IMR-90 (cell line): ENCODE measurements around the gene GGACT. TPM values are rescaled to one million over a fixed set of nuclear protein-coding genes. Genes with fewer than 3 reads are reported as not detected.

Experiments used
- ATAC-seq: fragments of 200-7000 bp; cut with Tn5 transposase; 2 replicates; pipeline ENCODE4 v1.9.1; 2020; ENCODE audit warnings: low read depth, mild to moderate bottlenecking, moderate library complexity
- BruUV-seq: library from RNA; stranded (reverse); fragments of 400-500 nt; replicated peaks from 2 replicates; lab custom pipeline; 2021; lab: Mats Ljungman, UMichigan
- CTCF ChIA-PET: fragments of 300-600 bp; formaldehyde crosslinking; extraction: SDS; loops from one replicate; lab custom pipeline; 2021; ENCODE audit warnings: antibody characterized with exemption; lab: Yijun Ruan, JAX
- POLR2A ChIA-PET: fragments of 300-600 bp; sonication (Branson Sonifier 250); formaldehyde crosslinking; loops from one replicate; lab custom pipeline; 2022; ENCODE audit warnings: antibody characterized with exemption; ENCODE audit not compliant: unreplicated experiment; lab: Charles Lee
- DNase-seq: peaks from one replicate; pipeline ENCODE4 v3.0.0; 2013
- H2AFZ ChIP-seq: replicated peaks from 2 replicates; pipeline ENCODE3; 2013; ENCODE audit warnings: low read length, mild to moderate bottlenecking; ENCODE audit not compliant: poor library complexity
- H2AK5ac ChIP-seq: 2 replicates; pipeline ENCODE4 v1.6.1; 2013; ENCODE audit warnings: low read depth, low read length, inconsistent platforms
- H2AK9ac ChIP-seq: replicated peaks from 2 replicates; pipeline ENCODE3; 2013; ENCODE audit warnings: mild to moderate bottlenecking, low read depth, low read length, moderate library complexity; ENCODE audit not compliant: poor library complexity
- H2BK120ac ChIP-seq: 2 replicates; pipeline ENCODE4 v1.6.1; 2013; ENCODE audit warnings: low read depth, low read length, inconsistent platforms
- H2BK15ac ChIP-seq: 3 replicates; pipeline ENCODE4 v1.6.1; 2013; ENCODE audit warnings: low read depth, low read length, inconsistent platforms
- H2BK20ac ChIP-seq: 2 replicates; pipeline ENCODE4 v1.6.1; 2013; ENCODE audit warnings: low read depth, mild to moderate bottlenecking, inconsistent platforms, low read length, moderate library complexity
- H2BK5ac ChIP-seq: 2 replicates; pipeline ENCODE4 v1.6.1; 2013; ENCODE audit warnings: mild to moderate bottlenecking, low read depth, low read length, inconsistent platforms; ENCODE audit not compliant: poor library complexity, severe bottlenecking
- H3K14ac ChIP-seq: replicated peaks from 2 replicates; pipeline ENCODE4 v1.6.1; 2013; ENCODE audit warnings: low read depth, low read length, inconsistent platforms
- H3K18ac ChIP-seq: 2 replicates; pipeline ENCODE4 v1.6.1; 2013; ENCODE audit warnings: low read depth, low read length, control low read depth
- H3K23ac ChIP-seq: 2 replicates; pipeline ENCODE4 v1.6.1; 2013; ENCODE audit warnings: low read depth, low read length, inconsistent platforms
- H3K27ac ChIP-seq: 2 replicates; pipeline ENCODE4 v1.5.1; 2013; ENCODE audit warnings: mild to moderate bottlenecking, control low read depth, low read length; ENCODE audit not compliant: insufficient read depth
- H3K27me3 ChIP-seq: 2 replicates; pipeline ENCODE4 v1.6.1; 2013; ENCODE audit warnings: low read length; ENCODE audit not compliant: control insufficient read depth, insufficient read depth
- H3K36me3 ChIP-seq: 2 replicates; pipeline ENCODE4 v1.6.1; 2013; ENCODE audit warnings: low read length, mixed read lengths; ENCODE audit not compliant: control insufficient read depth, insufficient read depth
- H3K4ac ChIP-seq: 2 replicates; pipeline ENCODE4 v1.6.1; 2013; ENCODE audit warnings: low read depth, low read length, inconsistent platforms
- H3K4me1 ChIP-seq: 2 replicates; pipeline ENCODE4 v1.6.1; 2013; ENCODE audit warnings: low read length, mixed read lengths; ENCODE audit not compliant: control insufficient read depth, insufficient read depth
- H3K4me2 ChIP-seq: 2 replicates; pipeline ENCODE4 v1.6.1; 2013; ENCODE audit warnings: low read depth, mild to moderate bottlenecking, control low read depth, low read length, moderate library complexity
- H3K4me3 ChIP-seq: 2 replicates; pipeline ENCODE4 v1.5.1; 2013; ENCODE audit warnings: low read depth, mild to moderate bottlenecking, control low read depth, low read length, moderate library complexity; ENCODE audit not compliant: insufficient read depth
- H3K56ac ChIP-seq: 2 replicates; pipeline ENCODE4 v1.6.1; 2013; ENCODE audit warnings: low read length, inconsistent platforms; ENCODE audit not compliant: insufficient read depth; ENCODE audit errors: extremely low read depth
- H3K79me1 ChIP-seq, 2 experiments: 2 replicates each; pipeline ENCODE4 v1.6.1; 2013; ENCODE audit warnings: low read length in 2 of 2, inconsistent platforms in 1 of 2, low read depth in 1 of 2
- H3K9ac ChIP-seq: 2 replicates; pipeline ENCODE4 v1.6.1; 2013; ENCODE audit warnings: low read depth, low read length, control low read depth
- H3K9me1 ChIP-seq: 2 replicates; pipeline ENCODE4 v1.6.1; 2013; ENCODE audit warnings: low read length, inconsistent platforms; ENCODE audit not compliant: insufficient read depth
- H3K9me3 ChIP-seq: 2 replicates; pipeline ENCODE4 v1.6.1; 2013; ENCODE audit warnings: low read length; ENCODE audit not compliant: control insufficient read depth, insufficient read depth
- H4K20me1 ChIP-seq: 2 replicates; pipeline ENCODE4 v1.6.1; 2013; ENCODE audit warnings: low read length, inconsistent platforms; ENCODE audit not compliant: insufficient read depth
- H4K5ac ChIP-seq: 2 replicates; pipeline ENCODE4 v1.6.1; 2013; ENCODE audit warnings: mild to moderate bottlenecking, low read depth, low read length, control low read depth
- H4K8ac ChIP-seq, 2 experiments: 2 replicates each; pipeline ENCODE4 v1.6.1; 2013; ENCODE audit warnings: low read depth in 2 of 2, low read length in 2 of 2, control low read depth in 1 of 2, inconsistent platforms in 1 of 2
- H4K91ac ChIP-seq: 2 replicates; pipeline ENCODE4 v1.6.1; 2013; ENCODE audit warnings: low read depth, low read length, inconsistent platforms; ENCODE audit not compliant: insufficient read depth
- CEBPB ChIP-seq: IDR thresholded peaks from 2 replicates; pipeline ENCODE4 v1.6.1; 2012; ENCODE audit warnings: low read depth, low read length, improper control_type of control experiment
- FOS ChIP-seq: fragments of 150-350 bp; IDR thresholded peaks from 2 replicates; pipeline ENCODE4 v1.6.1; 2016; ENCODE audit warnings: low read depth, low read length
- MAFK ChIP-seq: IDR thresholded peaks from 2 replicates; pipeline ENCODE4 v1.6.1; 2012; ENCODE audit warnings: low read depth, low read length, improper control_type of control experiment
- NFE2L2 ChIP-seq: fragments of 150-350 bp; IDR thresholded peaks from 2 replicates; pipeline ENCODE4 v1.6.1; 2016; ENCODE audit warnings: low read depth, mild to moderate bottlenecking, low read length
- WGBS, 2 experiments: methylation state at CpG; one replicate each; pipeline versions ENCODE4 v1.1.5 to v1.1.7; 2013; ENCODE audit warnings: missing lambda C conversion rate in 2 of 2; ENCODE audit not compliant: insufficient read length in 1 of 2; ENCODE audit errors: extremely low coverage in 2 of 2; 5-methylcytosine and 5-hydroxymethylcytosine counted together
- dilution Hi-C: fragments of 300-500 bp; cut with HindIII; formaldehyde crosslinking; loops from one replicate; pipeline ENCODE4 v1.14.3; 2018; ENCODE audit warnings: low sequenced_read_pairs; ENCODE audit not compliant: unreplicated experiment
- in situ Hi-C: fragments of 300-500 bp; cut with MboI; formaldehyde crosslinking; loops from 3 replicates; pipeline ENCODE4 v1.14.3; 2019; ENCODE audit warnings: low sequenced_read_pairs, inconsistent platforms, mixed read lengths
- intact Hi-C: fragments of 100-400 bp; cut with micrococcal nuclease; formaldehyde crosslinking; loops from 2 replicates; pipeline ENCODE4 v1.10.0; 2022
- polyA plus RNA-seq, 3 experiments: library from polyadenylated mRNA; depleted of rRNA; stranded (reverse); fragments of >200 nt; gene quantifications; 2 replicates each; pipeline ENCODE4 v1.2.3, GENCODE V29; 2012; ENCODE audit warnings: low replicate concordance in 1 of 3
- total RNA-seq: library from RNA; depleted of rRNA; stranded (reverse); fragments of >200 nt; gene quantifications from 2 replicates; pipeline ENCODE4 v1.2.3, GENCODE V29; 2012

The GGACT gene
- total and polyA plus RNA-seq, 2 of the 4 experiments (the other 2 are of a cell fraction), result 2.0 to 2.6 TPM

GRCh38 chr13:100518394-100519062 lies 70.1 kb downstream of the GGACT start:
- Histone ChIP-seq H3K9ac (no peak overlapping the region), H2AK9ac (no peak overlapping the region), H3K27me3 (no peaks in the 10 kb centered on the region), H3K23ac (no peak overlapping the region), H2AFZ (no peak overlapping the region), H2BK15ac (no peak overlapping the region), H3K4me1 (no peaks in the 10 kb centered on the region; the same call in 1 of the 2 replicates), H2BK20ac (no peak overlapping the region), H3K4me3 (no peak overlapping the region), H3K9me1 (no peaks in the 10 kb centered on the region; the same call in 1 of the 2 replicates), H3K14ac (no peak overlapping the region), H3K27ac (no peak overlapping the region), H3K36me3 (peaks cover 3% of the 10 kb centered on the region; the same call in 1 of the 2 replicates), H3K4me2 (no peak overlapping the region), H2BK120ac (no peak overlapping the region), H4K20me1 (no peaks in the 10 kb centered on the region), H3K18ac (no peak overlapping the region), H3K9me3 (no peaks in the 10 kb centered on the region), H4K91ac (no peak overlapping the region), H3K56ac (no peak overlapping the region), H3K79me1 (no peaks in the 10 kb centered on the region), H4K5ac (no peak overlapping the region), H3K4ac (no peak overlapping the region), H4K8ac (no peak overlapping the region), H2AK5ac (no peak overlapping the region), H2BK5ac (no peak overlapping the region)
- dilution Hi-C loops (no loop called here), in situ Hi-C loops (loop anchor here (10.0 kb wide), 1 partner anchor 864 kb away; no protein-coding TSS in a partner anchor), intact Hi-C loops (loop anchor here (5.0 to 10.0 kb wide), 4 partner anchors 174 to 846 kb away; partner anchors contain the start of gene ZIC5)
- no CpG with 5 or more reads among the region's 8 CpGs for WGBS, 2 experiments
- CTCF ChIA-PET, result interaction anchor here (0.6 kb wide), 1 partner anchor 32 kb away, joined by 3 read pairs; no protein-coding TSS in a partner anchor
- ATAC-seq (no peak), DNase-seq (no peak)
- no TSS peak for BruUV-seq
- peak; percentile 87 for TF ChIP-seq NFE2L2
- 0 out of 2 replicates have a peak, but pooled peaks have one; percentile 19 for TF ChIP-seq MAFK
- TF ChIP-seq FOS, result no peak
- peak; percentile 67; the same call in 1 of the 2 replicates for TF ChIP-seq CEBPB
- POLR2A ChIA-PET, result no interaction called here
